K562 (cell line): Measurements from ENCODE around the gene GNAZ.

Experiments
- CGGBP1 ChIP-seq: fragments of 250-450 bp; sonication (Bioruptor Pico); IDR thresholded peaks from 2 replicates; pipeline ENCODE4 v1.9.0; 2021; ENCODE audit warnings: mild to moderate bottlenecking
- EHMT2 ChIP-seq: fragments of 450-650 bp; IDR thresholded peaks from 2 replicates; pipeline ENCODE4 v1.6.1; 2018; ENCODE audit warnings: antibody characterized with exemption
- HDAC6 ChIP-seq: IDR thresholded peaks from 2 replicates; pipeline ENCODE4 v1.6.1; 2012; ENCODE audit warnings: low read depth, mild to moderate bottlenecking, control low read depth, inconsistent platforms, low read length, moderate library complexity
- NKRF ChIP-seq: fragments of 450-650 bp; IDR thresholded peaks from 2 replicates; pipeline ENCODE4 v1.6.1; 2016; ENCODE audit warnings: borderline replicate concordance
- PHB2 ChIP-seq: fragments of 450-650 bp; IDR thresholded peaks from 2 replicates; pipeline ENCODE4 v1.6.1; 2017; ENCODE audit warnings: low read depth
- POLR2A ChIP-seq: fragments of 450-650 bp; conservative IDR thresholded peaks from 2 replicates; pipeline ENCODE4 v1.6.1; 2016
- RFX7 ChIP-seq: fragments of 250-450 bp; sonication (Bioruptor Pico); IDR thresholded peaks from 2 replicates; pipeline ENCODE4 v1.5.1; 2021; ENCODE audit warnings: mild to moderate bottlenecking
- SIN3B ChIP-seq: fragments of 450-650 bp; IDR thresholded peaks from 2 replicates; pipeline ENCODE4 v1.6.1; 2017; ENCODE audit warnings: low read depth, mild to moderate bottlenecking, moderate library complexity
- TSHZ1 ChIP-seq: fragments of 250-450 bp; sonication (Bioruptor Pico); IDR thresholded peaks from 2 replicates; pipeline ENCODE4 v1.4.0; 2020; ENCODE audit warnings: mild to moderate bottlenecking, moderate library complexity
- ZNF445 ChIP-seq: fragments of 250-450 bp; sonication (Bioruptor Pico); IDR thresholded peaks from 2 replicates; pipeline ENCODE4 v1.4.0; 2020; ENCODE audit warnings: low read depth, mild to moderate bottlenecking, moderate library complexity
- ZSCAN29 ChIP-seq: fragments of 450-650 bp; IDR thresholded peaks from 2 replicates; pipeline ENCODE4 v1.6.1; 2017
- TF ChIP-seq, protein P1 (sequence below), 3 experiments: IDR thresholded peaks in 2 of 3; conservative IDR thresholded peaks in 1 of 3; 2 replicates each; pipeline ENCODE4 v1.5.1; 2011 to 2012; ENCODE audit warnings: low read length in 3 of 3, mild to moderate bottlenecking in 3 of 3, control low read depth in 2 of 3, improper control_type of control experiment in 1 of 3, inconsistent platforms in 1 of 3, low read depth in 1 of 3, mixed read lengths in 1 of 3, moderate library complexity in 1 of 3; ENCODE audit not compliant: insufficient read depth in 2 of 3

GRCh38 chr22:23163665-23164064 lies 93.3 kb downstream of the GNAZ start:
- TF ChIP-seq POLR2A, result no peak
- TF ChIP-seq, protein P1, sequence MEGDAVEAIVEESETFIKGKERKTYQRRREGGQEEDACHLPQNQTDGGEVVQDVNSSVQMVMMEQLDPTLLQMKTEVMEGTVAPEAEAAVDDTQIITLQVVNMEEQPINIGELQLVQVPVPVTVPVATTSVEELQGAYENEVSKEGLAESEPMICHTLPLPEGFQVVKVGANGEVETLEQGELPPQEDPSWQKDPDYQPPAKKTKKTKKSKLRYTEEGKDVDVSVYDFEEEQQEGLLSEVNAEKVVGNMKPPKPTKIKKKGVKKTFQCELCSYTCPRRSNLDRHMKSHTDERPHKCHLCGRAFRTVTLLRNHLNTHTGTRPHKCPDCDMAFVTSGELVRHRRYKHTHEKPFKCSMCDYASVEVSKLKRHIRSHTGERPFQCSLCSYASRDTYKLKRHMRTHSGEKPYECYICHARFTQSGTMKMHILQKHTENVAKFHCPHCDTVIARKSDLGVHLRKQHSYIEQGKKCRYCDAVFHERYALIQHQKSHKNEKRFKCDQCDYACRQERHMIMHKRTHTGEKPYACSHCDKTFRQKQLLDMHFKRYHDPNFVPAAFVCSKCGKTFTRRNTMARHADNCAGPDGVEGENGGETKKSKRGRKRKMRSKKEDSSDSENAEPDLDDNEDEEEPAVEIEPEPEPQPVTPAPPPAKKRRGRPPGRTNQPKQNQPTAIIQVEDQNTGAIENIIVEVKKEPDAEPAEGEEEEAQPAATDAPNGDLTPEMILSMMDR (IDR thresholded peaks at IDR 0.05 in 2 of 3, conservative IDR thresholded peaks at IDR 0.05 in 1 of 3; ENCODE audit: insufficient read depth in 2 of 3, low read depth in 1 of 3, low read length in 3 of 3), result no peak
- no peak for TF ChIP-seq RFX7 (CRISPR knock-in tag)
- no peak for TF ChIP-seq EHMT2
- no peak for TF ChIP-seq HDAC6
- no peak for TF ChIP-seq CGGBP1 (CRISPR knock-in tag)
- no peak for TF ChIP-seq ZNF445 (CRISPR knock-in tag)
- no peak for TF ChIP-seq NKRF
- no peak for TF ChIP-seq SIN3B
- TF ChIP-seq TSHZ1 (CRISPR knock-in tag), result no peak
- TF ChIP-seq ZSCAN29, result no peak
- TF ChIP-seq PHB2, result no peak
